ENCODE results near the gene KIT.

DNA sequence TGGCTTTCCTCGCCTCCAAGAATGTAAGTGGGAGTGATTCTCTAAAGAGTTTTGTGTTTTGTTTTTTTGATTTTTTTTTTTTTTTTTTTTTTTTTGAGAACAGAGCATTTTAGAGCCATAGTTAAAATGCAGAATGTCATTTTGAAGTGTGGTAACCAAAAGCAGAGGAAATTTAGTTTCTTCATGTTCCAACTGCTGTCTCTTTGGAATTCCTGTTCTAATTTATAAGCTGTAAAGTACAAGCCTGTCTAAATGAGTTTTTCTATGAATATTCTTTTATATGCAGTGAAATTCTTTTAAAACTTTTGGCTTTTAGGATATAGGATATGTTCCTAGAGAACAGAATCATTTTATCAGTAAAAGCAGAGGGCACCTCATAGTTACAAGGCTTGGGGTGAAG lies 74.2 kb downstream of the KIT start:
- TF ChIP-seq, protein P1, sequence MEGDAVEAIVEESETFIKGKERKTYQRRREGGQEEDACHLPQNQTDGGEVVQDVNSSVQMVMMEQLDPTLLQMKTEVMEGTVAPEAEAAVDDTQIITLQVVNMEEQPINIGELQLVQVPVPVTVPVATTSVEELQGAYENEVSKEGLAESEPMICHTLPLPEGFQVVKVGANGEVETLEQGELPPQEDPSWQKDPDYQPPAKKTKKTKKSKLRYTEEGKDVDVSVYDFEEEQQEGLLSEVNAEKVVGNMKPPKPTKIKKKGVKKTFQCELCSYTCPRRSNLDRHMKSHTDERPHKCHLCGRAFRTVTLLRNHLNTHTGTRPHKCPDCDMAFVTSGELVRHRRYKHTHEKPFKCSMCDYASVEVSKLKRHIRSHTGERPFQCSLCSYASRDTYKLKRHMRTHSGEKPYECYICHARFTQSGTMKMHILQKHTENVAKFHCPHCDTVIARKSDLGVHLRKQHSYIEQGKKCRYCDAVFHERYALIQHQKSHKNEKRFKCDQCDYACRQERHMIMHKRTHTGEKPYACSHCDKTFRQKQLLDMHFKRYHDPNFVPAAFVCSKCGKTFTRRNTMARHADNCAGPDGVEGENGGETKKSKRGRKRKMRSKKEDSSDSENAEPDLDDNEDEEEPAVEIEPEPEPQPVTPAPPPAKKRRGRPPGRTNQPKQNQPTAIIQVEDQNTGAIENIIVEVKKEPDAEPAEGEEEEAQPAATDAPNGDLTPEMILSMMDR (IDR thresholded peaks at IDR 0.05; ENCODE audit: insufficient read depth, low read depth, low read length) = no peak
- no peak for TF ChIP-seq EZH2 (IDR thresholded peaks at IDR 0.05; ENCODE audit: insufficient read depth, low read length)

All from astrocyte (in vitro differentiated cells and primary cell).